Motor neuron (in vitro differentiated cells): Measurements from ENCODE around the gene CFAP251. TPM values are rescaled to one million over a fixed set of nuclear protein-coding genes. Genes with fewer than 3 reads are reported as not detected.

Experiments
- ATAC-seq, 8 experiments: fragments of 200-7000 bp; cut with Tn5 transposase; replicated peaks in 6 of 8; 2 replicates each; pipeline ENCODE4 v1.8.0; 2021; ENCODE audit warnings: mild to moderate bottlenecking in 8 of 8, moderate library complexity in 8 of 8
- H3K27ac ChIP-seq, 2 donors: fragments of 250-450 bp; sonication (Bioruptor Pico); 2 replicates each; pipeline ENCODE4 v1.9.0; 2021; ENCODE audit warnings: antibody characterized with exemption in 2 of 2, mild to moderate bottlenecking in 2 of 2, moderate library complexity in 1 of 2
- H3K4me1 ChIP-seq, 2 donors: fragments of 250-450 bp; sonication (Bioruptor Pico); replicated peaks in 1 of 2; 2 replicates each; pipeline ENCODE4 v1.6.1; 2021; ENCODE audit warnings: antibody characterized with exemption in 2 of 2, mild to moderate bottlenecking in 2 of 2, moderate library complexity in 1 of 2
- H3K4me3 ChIP-seq, 5 donors: fragments of 250-450 bp; sonication (Bioruptor Pico); 2 replicates each; pipeline ENCODE4 v1.9.0; 2021; ENCODE audit warnings: antibody characterized with exemption in 5 of 5, mild to moderate bottlenecking in 5 of 5, moderate library complexity in 4 of 5
- WGBS, 10 experiments: fragments of 450-650 bp; shearing (Covaris generic); methylation state at CpG; one replicate each; pipeline ENCODE4 v1.0.0; 2022; 5-methylcytosine and 5-hydroxymethylcytosine counted together
- in situ Hi-C, 9 experiments: fragments of 400-800 bp; cut with MboI; loops; one replicate each; pipeline ENCODE4 v1.15.0; 2021; ENCODE audit warnings: low sequenced_read_pairs in 9 of 9, low pct_unique_long_range_greater_than_20kb in 2 of 9; ENCODE audit not compliant: unreplicated experiment in 9 of 9
- total RNA-seq, 8 experiments: library from RNA; unstranded; fragments of 300-600 nt; gene quantifications; 2 replicates each; pipeline versions ENCODE4 v1.2.3 to v1.2.4, GENCODE V29; 2022

Gene CFAP251
- total RNA-seq, 8 experiments from 2014 or later, result 1.7 to 5.3 (median 2.7) TPM

DNA sequence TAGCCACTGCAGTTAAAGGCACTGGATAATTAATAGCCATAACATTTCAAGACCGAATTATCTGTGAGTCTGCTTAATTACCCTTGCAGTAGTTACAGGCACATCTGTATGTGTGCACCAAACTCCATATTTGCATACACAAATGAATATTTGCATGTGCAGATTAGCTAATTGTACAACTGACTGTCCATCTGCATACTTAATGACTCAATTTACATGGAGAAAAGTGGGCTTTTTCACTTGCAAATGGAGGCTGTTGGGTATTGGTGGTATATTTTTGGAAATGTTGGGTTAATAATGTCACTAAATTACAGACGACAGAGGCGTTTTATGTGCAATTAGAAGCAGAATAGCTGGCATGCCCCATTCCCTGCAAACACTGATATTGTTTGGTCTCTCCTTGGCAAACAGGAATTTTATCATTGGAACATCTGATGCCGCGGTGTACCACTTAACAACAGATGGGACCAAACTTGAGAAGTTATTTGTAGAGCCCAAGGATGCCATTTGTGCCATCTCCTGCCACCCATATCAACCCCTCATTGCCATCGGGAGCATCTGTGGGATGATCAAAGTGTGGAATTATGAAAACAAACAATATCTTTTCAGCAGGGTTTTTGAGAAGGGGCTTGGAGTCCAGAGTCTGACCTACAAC, 39.6 kb downstream of the CFAP251 start:
- in situ Hi-C loops, result no loop called here
- peak in 1 of 8 experiments; percentile 60 for ATAC-seq
- Histone ChIP-seq H3K4me1 (no peaks in the 10 kb centered on the region), H3K4me3 (no peak overlapping the region), H3K27ac (no peak overlapping the region)
- 69 to 100% (median 73%) methylated on average over 1 to 5 of the region's 6 CpGs; no CpG with 5 or more reads in 3 of the 10 experiments for WGBS, 10 experiments

- Histone ChIP-seq H3K27ac (no peak overlapping the region), H3K4me1 (no peaks in the 10 kb centered on the region), H3K4me3 (no peak overlapping the region)
- in situ Hi-C loops, result no loop called here
- peak in 1 of 8 experiments; percentile 30 for ATAC-seq
- WGBS, 10 experiments, result 46 to 90% (median 77%) methylated on average over 3 to 14 of the region's 21 CpGs; no CpG with 5 or more reads in 2 of the 10 experiments
These were observed 40.3 kb downstream of the CFAP251 start for GRCh38 chr12:121958541-121959240.

DNA sequence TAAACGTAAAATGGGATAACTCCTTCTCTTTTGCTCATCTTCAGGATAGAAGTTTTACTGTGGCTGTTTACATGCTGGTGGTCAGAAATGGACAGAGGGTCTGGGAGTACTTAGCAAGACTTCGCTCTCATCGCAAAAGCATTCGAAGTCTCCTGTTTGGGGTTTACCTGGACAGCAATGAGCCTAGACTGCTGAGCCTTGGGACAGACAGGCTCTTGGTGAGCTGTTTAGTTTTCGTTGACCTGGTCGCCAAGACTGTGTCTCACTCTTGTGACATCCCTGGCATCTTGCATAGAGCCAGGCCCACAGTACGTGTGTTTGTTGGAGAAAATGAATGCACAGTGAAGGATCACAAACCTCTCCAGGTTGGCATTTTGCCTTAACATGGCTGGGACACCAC, 42.1 kb downstream of the CFAP251 start:
- in situ Hi-C loops, result no loop called here
- WGBS, 10 experiments, result 20 to 97% (median 83%) methylated on average over 1 to 6 of the region's 7 CpGs; no CpG with 5 or more reads in 3 of the 10 experiments
- Histone ChIP-seq H3K4me1 (no peaks in the 10 kb centered on the region), H3K4me3 (no peak overlapping the region), H3K27ac (no peak overlapping the region)
- ATAC-seq, result no peak

DNA sequence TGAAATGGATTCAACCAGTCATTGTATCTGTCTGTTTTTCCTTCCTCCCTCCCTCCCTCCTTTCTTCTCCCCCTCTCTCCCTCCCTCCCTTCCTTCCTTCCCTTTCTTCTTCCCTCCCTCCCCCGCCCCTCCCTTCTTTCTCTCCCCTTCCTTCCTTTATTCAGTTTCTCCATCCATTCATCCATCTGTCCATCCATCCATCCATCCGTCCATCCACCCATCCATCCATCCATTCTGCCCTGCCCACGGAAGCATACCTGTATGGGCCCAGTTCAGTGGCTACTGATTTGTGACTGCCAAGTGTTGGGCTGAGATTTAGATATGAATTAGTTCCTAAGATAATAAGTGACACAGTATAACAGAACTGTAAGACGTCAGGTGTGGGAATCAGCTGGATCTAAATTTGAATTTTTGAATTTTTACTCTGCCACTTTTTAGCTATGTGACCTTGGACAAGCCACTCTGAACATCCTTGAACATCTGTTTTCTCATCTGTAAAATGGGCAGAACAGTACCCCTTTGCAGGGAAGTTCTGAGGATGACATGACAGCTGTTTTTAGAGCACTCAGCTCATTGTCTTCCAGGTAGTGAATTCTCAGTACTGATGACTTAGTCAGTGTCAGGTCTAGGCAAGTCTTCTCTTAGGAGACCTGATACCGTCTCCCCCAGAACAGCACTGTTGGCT, 42.9 kb downstream of the CFAP251 start:
- WGBS, 10 experiments, result 50 to 100% (median 100%) methylated on average over 1 to 2 of the region's 5 CpGs
- no peak for ATAC-seq
- in situ Hi-C loops, result no loop called here
- Histone ChIP-seq H3K4me3 (no peak overlapping the region), H3K4me1 (no peaks in the 10 kb centered on the region), H3K27ac (no peak overlapping the region)

DNA sequence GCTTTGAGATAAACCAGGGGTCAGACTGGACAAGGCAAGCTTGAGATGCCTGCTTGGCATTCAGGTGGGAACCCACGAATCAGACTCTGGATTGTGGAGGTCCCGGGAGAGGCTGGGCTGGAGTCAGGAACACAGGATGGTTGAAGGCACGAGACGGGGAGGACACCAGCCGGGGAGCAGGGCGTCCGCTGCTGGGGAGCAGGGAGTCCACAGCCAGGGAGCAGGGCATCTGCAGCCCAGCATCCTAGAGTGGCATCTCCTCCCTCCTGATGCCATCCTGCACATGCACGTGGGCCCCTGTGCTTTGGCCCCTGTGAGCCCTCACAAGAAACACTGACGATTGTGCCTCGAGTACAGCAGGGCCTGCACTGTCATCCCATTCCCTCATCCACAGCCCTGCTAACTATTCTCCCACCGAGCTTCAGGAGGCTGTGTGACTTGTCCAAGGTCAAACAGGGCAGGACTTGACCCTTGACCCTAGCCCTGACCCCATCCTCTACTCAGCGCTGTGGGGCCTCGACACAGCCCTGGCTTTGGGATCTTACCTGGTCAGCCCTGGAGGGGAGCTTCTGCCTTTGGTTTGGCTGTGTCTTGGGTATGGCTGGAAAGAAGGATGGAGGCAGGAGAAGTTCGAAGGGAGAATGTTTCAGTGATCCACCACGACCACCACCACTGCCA, 45.1 kb downstream of the CFAP251 start:
- H3K27ac ChIP-seq, result no peak overlapping the region
- H3K4me3 ChIP-seq, result no peak overlapping the region
- no peak for ATAC-seq
- H3K4me1 ChIP-seq, result no peaks in the 10 kb centered on the region
- in situ Hi-C loops, result no loop called here
- 50 to 100% (median 94%) methylated on average over 1 to 3 of the region's 15 CpGs; no CpG with 5 or more reads in 5 of the 10 experiments for WGBS, 10 experiments

DNA sequence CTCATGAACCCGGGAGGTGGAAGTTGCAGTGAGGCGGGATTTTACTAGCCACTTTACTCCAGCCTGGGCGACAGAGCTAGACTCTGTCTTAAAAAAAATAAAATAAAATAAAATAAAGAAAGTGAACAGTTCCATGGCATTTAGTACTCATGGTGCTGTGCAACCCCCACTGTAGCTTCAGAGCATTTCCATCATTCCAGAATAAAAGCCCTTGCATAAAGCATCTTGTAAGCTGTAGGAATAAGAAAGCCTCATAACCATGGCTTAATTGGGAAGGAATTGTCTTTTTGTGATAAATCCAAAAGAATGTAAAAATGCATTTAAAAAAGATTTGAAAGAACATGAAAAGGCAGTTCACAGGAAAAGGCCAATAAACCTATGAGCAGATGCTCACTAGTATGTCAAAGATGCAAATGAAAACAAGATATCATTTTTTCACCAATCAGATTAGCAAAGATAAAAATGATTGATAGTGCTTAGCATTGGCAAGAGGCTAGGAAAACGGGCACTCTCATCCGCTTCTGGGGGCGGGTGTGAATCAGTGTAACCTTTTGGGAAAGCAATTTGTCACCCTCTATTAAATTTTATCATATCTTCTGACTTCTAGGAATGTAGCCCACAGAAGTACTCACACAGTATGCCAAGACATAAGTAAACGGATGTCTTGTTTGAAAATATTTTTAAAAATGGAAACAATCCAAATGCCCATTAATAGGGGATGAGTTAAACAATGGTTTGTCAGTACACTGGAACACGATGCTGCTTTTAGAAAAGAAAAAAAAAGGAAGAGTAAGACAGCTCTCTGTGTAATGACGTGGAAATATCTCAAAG, 46.6 kb downstream of the CFAP251 start:
- peak in 1 of 8 experiments; percentile 60 for ATAC-seq
- no peak overlapping the region for H3K27ac ChIP-seq

GRCh38 chr12:121966959-121967358, 48.6 kb downstream of the CFAP251 start:
- peak in 1 of 8 experiments; percentile 34 for ATAC-seq
- in situ Hi-C loops, result no loop called here
- H3K4me3 ChIP-seq, result no peak overlapping the region
- H3K27ac ChIP-seq, result no peak overlapping the region
- no peaks in the 10 kb centered on the region for H3K4me1 ChIP-seq
- WGBS, 10 experiments, result 40 to 100% (median 87%) methylated on average over 1 to 5 of the region's 5 CpGs; no CpG with 5 or more reads in 1 of the 10 experiments

More for the DNA sequence above, 46.6 kb downstream of the CFAP251 start:
- H3K4me1 ChIP-seq, result no peaks in the 10 kb centered on the region
- in situ Hi-C loops, result no loop called here
- no peak overlapping the region for H3K4me3 ChIP-seq
- WGBS, 10 experiments, result 19 to 90% (median 67%) methylated on average over 5 to 9 of the region's 9 CpGs

GRCh38 chr12:121968876-121969275, 50.5 kb downstream of the CFAP251 start:
- 60 to 100% (median 93%) methylated on average over 1 to 7 of the region's 10 CpGs; no CpG with 5 or more reads in 1 of the 10 experiments for WGBS, 10 experiments
- Histone ChIP-seq H3K27ac (no peak overlapping the region), H3K4me1 (no peaks in the 10 kb centered on the region), H3K4me3 (no peak overlapping the region)
- in situ Hi-C loops, result no loop called here
- ATAC-seq, result no peak

DNA sequence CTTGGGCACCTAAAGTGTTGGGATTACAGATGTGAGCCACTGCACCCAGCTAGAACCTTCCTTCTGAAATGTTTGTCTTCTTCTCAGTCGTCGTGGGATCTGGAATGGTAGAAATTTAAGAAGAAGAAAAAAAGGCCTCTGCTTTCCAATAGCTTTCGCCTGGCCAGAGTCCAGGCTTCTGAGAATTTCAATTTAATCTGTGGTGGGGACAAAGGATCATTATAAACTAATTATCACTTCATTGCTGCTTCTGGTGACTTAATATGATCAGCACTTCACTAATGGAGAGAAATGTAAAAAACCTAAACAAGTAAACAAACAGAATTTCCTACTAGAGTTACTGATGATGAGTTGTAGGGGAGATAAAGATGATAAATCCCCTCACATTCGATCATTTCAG, 51.3 kb downstream of the CFAP251 start:
- in situ Hi-C loops, result no loop called here
- 39 to 100% (median 81%) methylated on average over 1 to 4 of the region's 4 CpGs; no CpG with 5 or more reads in 1 of the 10 experiments for WGBS, 10 experiments
- H3K27ac ChIP-seq, result no peak overlapping the region
- no peak overlapping the region for H3K4me3 ChIP-seq
- ATAC-seq, result no peak
- no peaks in the 10 kb centered on the region for H3K4me1 ChIP-seq

DNA sequence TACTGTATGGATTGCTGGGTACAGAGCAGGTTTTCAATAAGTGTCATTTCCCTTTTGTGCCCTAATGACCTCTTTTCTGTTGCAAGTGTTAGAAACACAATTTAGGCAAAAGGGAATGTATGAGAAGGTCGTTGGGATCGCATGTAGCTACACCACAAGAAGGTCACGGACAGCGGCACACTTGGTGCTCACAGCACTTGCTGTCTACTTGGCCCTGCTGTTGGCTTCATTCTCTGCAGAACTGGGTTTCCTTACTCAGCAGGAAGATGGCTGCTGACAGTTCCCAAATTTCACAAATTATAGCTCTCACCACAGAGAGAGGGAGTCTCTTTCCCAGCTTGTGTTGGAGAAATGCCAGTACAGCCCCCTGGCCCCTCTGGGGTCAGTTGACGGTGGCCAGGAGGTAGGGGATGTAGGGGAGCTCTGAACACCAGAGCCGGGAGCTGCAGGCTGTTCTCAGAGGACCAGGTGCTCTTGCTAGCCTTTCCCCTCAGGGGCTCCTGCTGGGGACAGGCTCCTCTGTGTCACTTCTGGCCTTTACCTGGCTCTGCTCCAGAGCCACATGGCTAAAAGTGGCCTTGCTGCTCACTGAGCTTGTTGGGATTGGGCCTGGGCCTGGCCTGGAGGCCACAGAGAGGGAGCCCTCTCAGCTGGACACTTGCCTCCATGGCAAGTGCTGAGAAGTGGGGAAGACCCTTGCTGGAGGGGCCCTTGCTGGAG, 52.3 kb downstream of the CFAP251 start:
- in situ Hi-C loops, result no loop called here
- Histone ChIP-seq H3K4me1 (peaks cover 0 to 3% of the 10 kb centered on the region in 2 donors), H3K4me3 (no peak overlapping the region), H3K27ac (no peak overlapping the region)
- ATAC-seq, result no peak
- WGBS, 10 experiments, result 68 to 92% (median 73%) methylated on average over 3 to 6 of the region's 6 CpGs; no CpG with 5 or more reads in 6 of the 10 experiments

- H3K27ac ChIP-seq, result no peak overlapping the region
- no peak overlapping the region for H3K4me3 ChIP-seq
- ATAC-seq, result no peak
- 16 to 92% (median 69%) methylated on average over 2 to 9 of the region's 13 CpGs for WGBS, 10 experiments
- in situ Hi-C loops, result no loop called here
- peaks cover 0 to 3% of the 10 kb centered on the region in 2 donors for H3K4me1 ChIP-seq
These were observed 55.9 kb downstream of the CFAP251 start for GRCh38 chr12:121974026-121974985.
